Skin epidermis (tissue), 12 donors: ENCODE measurements around the gene TSHZ3.

Source experiments
- H3K27ac ChIP-seq, 21 experiments: fragments of 200-600 bp; sonication (generic) in 11 of 21; one replicate each; pipeline ENCODE4 v1.5.0; 2020; ENCODE audit warnings: mild to moderate bottlenecking in 3 of 21, inconsistent platforms in 2 of 21, moderate library complexity in 2 of 21
- H3K4me3 ChIP-seq, 7 experiments: fragments of 200-600 bp; sonication (generic) in 2 of 7; one replicate each; pipeline ENCODE4 v1.5.0; 2020; ENCODE audit warnings: inconsistent platforms in 2 of 7, mild to moderate bottlenecking in 2 of 7, moderate library complexity in 1 of 7

Gene TSHZ3

GRCh38 chr19:31296741-31297390 is 52.4 kb downstream of the TSHZ3 start:
- H3K27ac ChIP-seq = no peak overlapping the region
- no peak overlapping the region for H3K4me3 ChIP-seq

DNA sequence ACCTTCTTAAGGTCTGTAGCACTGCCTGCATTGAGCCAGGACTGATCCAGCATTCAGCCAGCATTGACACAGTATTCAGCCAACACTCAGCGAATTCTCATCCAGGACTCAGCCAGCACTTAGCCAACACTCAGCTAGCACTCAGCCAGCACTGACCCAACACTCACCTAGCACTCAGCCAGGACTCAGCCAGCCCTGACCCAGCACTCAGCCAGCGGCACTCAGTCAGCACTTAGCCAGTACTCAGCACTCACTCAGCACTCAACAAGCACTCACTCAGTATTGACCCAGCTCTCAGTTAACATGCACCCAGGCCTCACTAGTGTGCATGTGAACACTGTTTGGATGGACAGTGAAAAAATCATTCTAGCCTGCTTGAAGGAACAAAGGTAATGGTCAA is 55.0 kb downstream of the TSHZ3 start:
- H3K4me3 ChIP-seq = no peak overlapping the region
- H3K27ac ChIP-seq = no peak overlapping the region

DNA sequence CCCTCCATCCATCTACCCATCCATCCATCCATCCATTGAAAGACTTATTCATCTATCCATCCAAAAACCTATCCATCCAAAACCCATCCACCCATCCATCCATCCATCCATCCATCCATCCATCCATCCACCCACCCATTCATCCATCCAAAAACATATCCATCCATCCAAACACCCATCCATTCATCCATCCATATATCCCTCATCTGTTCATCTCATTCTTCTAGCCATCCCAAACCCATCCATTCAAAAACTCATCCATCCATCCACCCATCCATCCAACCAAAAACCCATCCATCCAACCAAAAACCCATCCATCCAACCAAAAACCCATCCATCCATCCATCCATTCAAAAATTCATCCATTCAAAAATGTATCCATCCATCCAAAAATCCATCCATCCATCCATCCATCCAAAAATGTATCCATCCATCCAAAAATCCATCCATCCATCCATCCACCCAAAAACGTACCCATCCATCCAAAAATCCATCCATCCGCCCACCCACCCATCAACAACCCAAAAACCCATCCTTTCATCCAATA is 56.5 kb downstream of the TSHZ3 start:
- Histone ChIP-seq H3K4me3 (no peak overlapping the region), H3K27ac (no peak overlapping the region)

- H3K4me3 ChIP-seq = no peak overlapping the region
- no peak overlapping the region for H3K27ac ChIP-seq
Measured at GRCh38 chr19:31290931-31291590, 58.2 kb downstream of the TSHZ3 start.

DNA sequence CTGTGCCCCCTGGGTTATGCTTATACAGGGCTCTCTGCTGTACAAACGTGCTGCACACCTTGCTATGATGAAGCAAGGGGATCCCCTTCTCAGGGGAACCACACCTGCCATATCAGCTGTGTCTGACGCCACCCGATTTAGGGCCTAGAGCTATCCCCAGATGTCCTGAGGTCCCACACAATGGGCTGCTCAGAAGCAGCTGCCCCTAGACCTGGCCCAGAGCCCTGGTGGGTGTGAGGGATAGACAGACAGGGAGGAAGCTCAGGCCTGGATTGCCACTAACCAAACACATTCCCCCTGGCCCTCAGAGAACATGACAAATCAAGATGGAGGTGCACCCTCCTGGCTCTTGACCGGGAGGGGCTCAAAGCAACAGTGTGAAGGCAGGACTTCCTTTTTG is 59.3 kb downstream of the TSHZ3 start:
- Histone ChIP-seq H3K4me3 (no peak overlapping the region), H3K27ac (no peak overlapping the region)

DNA sequence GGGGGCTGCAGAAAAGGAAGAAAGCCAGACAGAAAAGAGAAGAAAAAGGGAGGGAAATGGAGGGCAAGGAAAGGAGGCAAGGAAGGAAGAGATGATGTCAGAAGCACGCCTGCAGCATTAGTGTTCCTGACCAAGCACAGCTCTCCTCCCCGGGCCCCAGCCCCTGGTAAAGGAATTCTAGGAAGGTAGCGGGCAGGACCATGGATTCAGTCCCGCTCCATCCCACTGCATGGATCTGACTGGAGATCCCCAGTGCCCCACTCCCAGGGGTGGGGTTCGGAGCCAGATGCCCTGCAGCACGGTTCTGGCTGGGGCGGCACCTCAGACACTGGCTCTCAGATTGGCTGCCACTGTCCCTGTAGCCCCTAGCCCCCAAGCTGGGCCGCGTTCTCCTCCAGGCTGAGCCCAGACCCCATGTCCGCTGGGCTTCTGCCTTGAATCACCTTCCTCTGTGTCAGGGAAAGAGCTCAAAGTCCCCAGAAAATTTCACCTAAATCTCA is 59.8 kb downstream of the TSHZ3 start:
- Histone ChIP-seq H3K27ac (no peak overlapping the region), H3K4me3 (no peak overlapping the region)

- Histone ChIP-seq H3K27ac (no peak overlapping the region), H3K4me3 (no peak overlapping the region)
Measured at GRCh38 chr19:31286491-31286890, 62.7 kb downstream of the TSHZ3 start.

- Histone ChIP-seq H3K27ac (peak overlapping the region in 1 of 21 experiments; percentile 12), H3K4me3 (no peak overlapping the region)
Measured at GRCh38 chr19:31285744-31286143, 63.5 kb downstream of the TSHZ3 start.

- no peak overlapping the region for H3K27ac ChIP-seq
Measured at GRCh38 chr19:31284621-31285020, 64.6 kb downstream of the TSHZ3 start.

DNA sequence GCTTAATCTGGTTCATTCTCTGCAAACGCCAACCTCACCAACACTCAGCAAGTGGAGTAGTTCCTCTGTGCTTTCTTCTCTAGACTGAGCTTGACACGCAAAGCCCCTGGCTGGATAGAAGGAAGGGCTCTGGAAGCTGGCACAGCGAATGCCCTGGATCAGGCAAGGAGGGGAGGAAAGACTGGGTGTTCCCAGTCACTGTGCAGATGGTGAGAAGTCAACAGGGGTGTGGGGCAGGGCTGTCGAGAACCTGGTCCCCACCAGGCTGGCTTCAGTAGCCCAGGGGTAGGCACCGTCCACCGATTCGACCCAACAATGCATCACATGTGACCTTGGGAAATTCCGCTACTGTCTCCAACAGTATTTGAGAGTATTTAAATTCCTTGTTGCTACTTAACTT is 65.5 kb downstream of the TSHZ3 start:
- no peak overlapping the region for H3K27ac ChIP-seq
- no peak overlapping the region for H3K4me3 ChIP-seq

More at GRCh38 chr19:31284621-31285020, 64.6 kb downstream of the TSHZ3 start:
- no peak overlapping the region for H3K4me3 ChIP-seq

DNA sequence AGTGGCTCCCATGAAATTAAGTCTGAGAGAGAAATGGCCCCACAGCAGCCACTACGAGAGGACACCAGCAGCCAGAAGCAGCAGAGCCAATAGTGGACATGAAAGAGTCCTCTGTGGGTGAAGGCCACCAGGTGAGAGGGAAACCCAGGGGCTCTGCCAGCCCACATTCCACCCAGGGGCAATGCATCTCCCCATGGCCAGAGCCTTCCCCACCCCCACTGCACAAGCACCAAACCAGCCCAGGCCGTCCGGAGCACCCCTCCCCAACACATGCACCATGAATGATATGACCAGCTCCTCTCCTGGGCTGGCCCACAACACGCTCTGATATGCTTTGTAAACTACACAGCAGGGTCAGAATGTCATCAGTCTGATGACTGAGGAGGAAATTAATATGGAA is 66.9 kb downstream of the TSHZ3 start:
- Histone ChIP-seq H3K4me3 (no peak overlapping the region), H3K27ac (no peak overlapping the region)

DNA sequence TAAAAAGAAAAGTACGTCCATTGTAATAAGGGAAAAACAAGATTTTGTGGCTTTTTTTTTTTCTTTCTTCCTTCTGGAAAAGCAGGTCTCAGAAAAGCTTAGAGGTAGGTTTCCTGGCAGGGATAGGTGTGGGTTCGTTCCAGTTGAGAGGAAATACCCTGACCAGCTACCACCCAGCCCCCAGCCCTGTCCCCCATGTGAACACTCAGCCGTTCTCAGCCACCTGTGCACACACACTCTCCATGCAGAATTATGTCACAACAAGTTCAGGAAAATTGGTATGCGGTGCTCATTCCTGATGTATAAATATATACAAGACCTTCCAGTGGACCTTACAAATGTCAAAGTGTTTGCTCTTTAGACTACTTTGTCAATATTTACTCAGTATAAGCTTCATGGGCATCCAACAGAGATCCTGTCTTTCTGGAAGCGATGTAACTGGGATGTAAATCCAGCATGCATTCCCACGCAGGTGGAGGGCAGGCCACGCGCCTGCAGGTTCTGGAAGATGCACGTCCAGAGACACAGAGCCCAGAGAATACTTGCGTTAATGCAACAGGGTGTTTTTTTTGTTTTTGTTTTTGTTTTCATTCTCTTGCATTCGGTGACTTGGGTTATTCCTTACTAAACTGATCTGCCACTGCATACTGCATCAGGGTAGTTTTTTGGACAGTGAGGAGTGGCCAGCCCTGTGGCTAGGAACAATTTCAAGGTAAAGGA is 68.8 kb downstream of the TSHZ3 start:
- no peak overlapping the region for H3K4me3 ChIP-seq
- no peak overlapping the region for H3K27ac ChIP-seq

GRCh38 chr19:31279436-31279765 is 69.8 kb downstream of the TSHZ3 start:
- H3K27ac ChIP-seq = no peak overlapping the region
- no peak overlapping the region for H3K4me3 ChIP-seq

- Histone ChIP-seq H3K27ac (no peak overlapping the region), H3K4me3 (no peak overlapping the region)
Measured at GRCh38 chr19:31278555-31279435, 70.4 kb downstream of the TSHZ3 start.

DNA sequence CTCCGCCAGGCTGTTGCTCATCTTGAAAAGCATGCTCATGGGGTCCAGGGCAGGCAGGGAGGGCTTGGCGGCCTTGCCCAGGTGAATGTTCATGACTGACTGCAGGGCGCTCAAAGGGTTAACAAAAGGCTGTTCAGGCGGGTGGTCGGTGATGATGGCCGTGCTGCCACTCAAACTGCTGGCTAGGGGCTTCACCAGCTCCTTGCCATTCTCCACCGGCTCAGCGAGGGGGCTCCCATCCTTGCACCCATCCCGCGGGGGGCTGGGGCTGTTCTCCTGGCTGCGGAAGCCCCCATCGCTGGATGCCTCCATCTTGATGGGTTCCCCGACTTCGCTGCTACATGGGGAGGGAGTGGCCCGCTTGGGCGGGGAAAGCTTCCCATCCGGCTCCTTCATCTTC is 71.7 kb downstream of the TSHZ3 start:
- Histone ChIP-seq H3K27ac (no peak overlapping the region), H3K4me3 (no peak overlapping the region)

- H3K4me3 ChIP-seq = no peak overlapping the region
- H3K27ac ChIP-seq = no peak overlapping the region
Measured at GRCh38 chr19:31276831-31277230, 72.4 kb downstream of the TSHZ3 start.

DNA sequence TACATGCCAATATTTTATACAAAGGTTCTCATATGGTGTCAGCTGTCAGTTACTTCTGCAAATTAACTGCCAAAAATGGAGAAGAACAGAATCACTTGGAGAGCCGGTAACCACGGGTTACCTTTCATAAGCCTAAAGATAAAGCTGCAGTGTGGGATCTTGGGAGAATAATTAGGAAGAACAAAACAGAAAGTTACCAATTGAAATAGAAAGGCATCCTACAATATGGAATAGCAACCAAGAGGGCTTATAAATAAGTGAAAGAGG is 74.2 kb downstream of the TSHZ3 start:
- Histone ChIP-seq H3K27ac (no peak overlapping the region), H3K4me3 (no peak overlapping the region)

DNA sequence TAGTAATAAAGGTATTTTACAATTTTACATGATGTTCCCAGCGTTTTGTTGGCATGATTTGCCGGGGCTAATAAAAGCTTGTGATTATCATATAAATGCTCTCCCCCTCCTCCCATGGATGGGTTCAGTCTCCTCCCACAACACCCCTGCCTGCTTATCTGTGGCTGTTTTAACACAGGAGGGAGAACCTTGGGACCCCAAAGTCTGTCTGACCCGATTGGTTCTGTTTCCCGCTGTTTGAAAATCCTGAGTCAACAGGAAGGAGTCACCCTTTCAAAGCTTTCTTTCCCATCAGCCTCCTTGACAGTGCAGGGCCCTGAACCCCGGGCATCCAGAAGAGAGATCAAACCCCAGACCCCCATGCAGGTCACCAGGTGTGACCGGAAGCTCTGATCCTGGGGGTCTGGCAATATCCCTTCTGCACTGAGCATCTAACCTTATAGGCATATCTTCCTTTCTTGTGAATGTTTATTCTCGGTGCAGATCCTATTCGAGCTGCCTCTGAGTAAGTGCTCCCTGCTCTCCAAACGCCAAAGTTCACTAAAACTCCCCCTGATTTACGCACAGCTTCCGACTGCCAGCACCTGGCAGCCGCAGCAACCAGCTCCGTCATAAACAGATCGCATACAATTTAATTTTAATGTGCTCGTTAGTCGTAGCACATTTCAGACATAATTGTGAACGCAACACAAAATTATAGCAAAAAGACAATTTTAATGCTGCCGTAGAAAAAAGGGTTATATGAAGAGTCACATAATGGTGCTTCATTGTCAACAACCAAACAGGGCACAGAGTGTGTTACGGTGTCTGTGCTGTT is 74.8 kb downstream of the TSHZ3 start:
- no peak overlapping the region for H3K4me3 ChIP-seq
- H3K27ac ChIP-seq = no peak overlapping the region

DNA sequence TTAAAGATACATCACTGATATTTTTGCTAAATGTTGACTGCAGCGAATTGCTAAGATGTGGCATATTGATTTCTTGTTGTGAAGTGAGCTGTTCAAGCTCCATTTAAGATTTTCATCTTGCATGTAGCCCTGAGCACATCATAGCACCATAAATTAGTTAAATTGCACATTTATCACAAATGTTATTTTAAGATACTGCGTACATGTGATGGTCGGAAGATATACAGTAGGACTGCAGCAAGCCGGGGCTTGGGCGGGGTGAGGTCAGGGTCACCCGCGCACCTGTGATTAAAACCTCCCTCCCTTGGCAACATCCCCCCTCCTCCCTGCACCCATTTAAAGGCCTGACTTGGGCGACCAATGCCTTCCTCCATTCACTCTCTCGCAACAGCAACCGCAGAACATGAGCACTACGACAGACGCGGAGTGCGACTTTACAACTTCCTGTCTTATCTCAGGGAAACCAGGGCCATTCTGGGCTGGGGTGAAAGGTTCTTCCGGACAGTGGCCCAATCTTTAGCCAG is 76.6 kb downstream of the TSHZ3 start:
- H3K27ac ChIP-seq = no peak overlapping the region
- H3K4me3 ChIP-seq = no peak overlapping the region
